Central memory CD8-positive, alpha-beta T cell (primary cell): ENCODE results near the gene SPTB.

Experiments
- ATAC-seq: fragments of 150-1000 bp; cut with Tn5 transposase; replicated peaks from 2 replicates; pipeline ENCODE4 v1.10.0; 2022; ENCODE audit warnings: mild to moderate bottlenecking, moderate FRiP score, moderate number of reproducible peaks; ENCODE audit not compliant: poor library complexity, severe bottlenecking; ENCODE audit errors: extremely low read depth
- DNase-seq, 2 donors: peaks; one replicate each; pipeline ENCODE4 v3.0.0; 2021; ENCODE audit warnings: low spot score in 2 of 2
- H3K27ac Mint-ChIP-seq: one replicate; pipeline ENCODE4 v1.8.0; 2022; ENCODE audit warnings: low read depth, mild to moderate bottlenecking, moderate library complexity, mixed read lengths
- H3K27me3 Mint-ChIP-seq: one replicate; pipeline ENCODE4 v1.8.0; 2022; ENCODE audit warnings: mixed read lengths
- H3K36me3 Mint-ChIP-seq: one replicate; pipeline ENCODE4 v1.8.0; 2022; ENCODE audit warnings: mild to moderate bottlenecking, moderate library complexity, mixed read lengths; ENCODE audit not compliant: insufficient read depth
- H3K4me1 Mint-ChIP-seq: one replicate; pipeline ENCODE4 v1.8.0; 2022; ENCODE audit warnings: mixed read lengths
- H3K4me3 Mint-ChIP-seq: one replicate; pipeline ENCODE4 v1.8.0; 2022; ENCODE audit warnings: mild to moderate bottlenecking, moderate library complexity, mixed read lengths
- H3K9me3 Mint-ChIP-seq: one replicate; pipeline ENCODE4 v1.8.0; 2022; ENCODE audit warnings: mixed read lengths

Gene SPTB

DNA sequence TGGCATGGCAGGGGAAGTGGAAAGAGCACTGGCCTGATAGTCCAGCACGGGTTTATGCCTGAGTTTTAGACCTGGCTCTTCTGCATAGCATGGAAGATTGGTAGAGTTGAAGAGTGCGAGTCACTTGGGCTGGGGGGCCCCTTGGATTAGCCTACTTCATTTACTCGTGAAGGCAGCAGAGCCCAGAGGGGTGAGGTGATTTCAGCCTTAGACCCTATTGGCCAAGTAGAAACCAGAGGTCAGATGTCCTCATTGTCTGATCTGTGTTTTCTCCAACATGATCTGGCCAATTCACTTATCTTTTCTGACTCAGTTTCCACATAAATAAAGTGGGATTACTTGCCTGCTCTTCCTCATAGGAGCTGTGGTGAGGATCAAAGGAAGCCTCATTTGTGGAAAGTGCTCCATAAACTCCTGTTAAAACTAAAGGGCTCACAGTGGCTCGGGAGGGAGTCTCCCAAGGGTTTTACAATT, 173.6 kb downstream of the SPTB start:
- peaks cover 62% of the 10 kb centered on the region for H3K4me1 Mint-ChIP-seq
- DNase-seq, result no peak
- peak overlapping the region; percentile 80 for H3K4me3 Mint-ChIP-seq
- H3K9me3 Mint-ChIP-seq, result no peaks in the 10 kb centered on the region
- ATAC-seq, result no peak
- H3K27ac Mint-ChIP-seq, result peak overlapping the region; percentile 84
- peaks cover 28% of the 10 kb centered on the region for H3K27me3 Mint-ChIP-seq
- peaks cover 6% of the 10 kb centered on the region for H3K36me3 Mint-ChIP-seq

DNA sequence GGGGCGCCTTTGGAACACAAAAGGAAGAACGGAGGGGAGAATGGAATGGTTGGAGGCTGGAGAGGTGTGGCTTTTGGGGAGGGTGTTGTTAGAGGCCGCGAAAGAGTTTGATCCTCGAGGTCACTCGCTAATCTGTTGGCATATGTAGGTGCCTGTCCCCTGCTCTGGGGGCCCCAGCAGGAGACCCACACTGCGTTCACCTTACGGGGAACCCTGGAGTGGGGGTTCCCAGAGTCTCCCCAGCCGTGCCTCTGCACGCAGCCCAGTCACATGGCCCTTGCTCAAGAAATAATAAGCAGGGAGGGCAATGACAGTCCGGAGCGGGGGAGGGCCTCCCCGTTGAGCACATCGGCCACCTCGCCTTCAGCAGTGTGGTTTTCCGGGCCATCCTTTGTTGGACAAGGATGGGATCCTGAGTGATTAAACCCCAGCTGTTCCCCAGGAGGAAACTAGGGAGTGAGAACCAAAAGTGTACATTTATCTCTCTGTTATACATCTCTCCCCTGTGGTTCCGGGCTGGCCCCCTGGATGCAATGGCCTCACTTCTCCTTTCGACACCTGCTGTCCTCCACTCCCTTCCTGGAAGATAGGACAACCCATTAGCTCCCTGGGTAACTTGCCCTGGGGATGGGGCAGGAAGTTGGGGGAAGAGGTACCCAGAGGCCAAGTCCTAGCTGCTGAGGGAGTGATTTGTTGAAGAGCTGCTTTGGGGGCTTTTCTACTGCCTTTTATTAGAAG, 174.2 kb downstream of the SPTB start:
- H3K27ac Mint-ChIP-seq, result peak overlapping the region; percentile 84
- peaks cover 6% of the 10 kb centered on the region for H3K36me3 Mint-ChIP-seq

DNA sequence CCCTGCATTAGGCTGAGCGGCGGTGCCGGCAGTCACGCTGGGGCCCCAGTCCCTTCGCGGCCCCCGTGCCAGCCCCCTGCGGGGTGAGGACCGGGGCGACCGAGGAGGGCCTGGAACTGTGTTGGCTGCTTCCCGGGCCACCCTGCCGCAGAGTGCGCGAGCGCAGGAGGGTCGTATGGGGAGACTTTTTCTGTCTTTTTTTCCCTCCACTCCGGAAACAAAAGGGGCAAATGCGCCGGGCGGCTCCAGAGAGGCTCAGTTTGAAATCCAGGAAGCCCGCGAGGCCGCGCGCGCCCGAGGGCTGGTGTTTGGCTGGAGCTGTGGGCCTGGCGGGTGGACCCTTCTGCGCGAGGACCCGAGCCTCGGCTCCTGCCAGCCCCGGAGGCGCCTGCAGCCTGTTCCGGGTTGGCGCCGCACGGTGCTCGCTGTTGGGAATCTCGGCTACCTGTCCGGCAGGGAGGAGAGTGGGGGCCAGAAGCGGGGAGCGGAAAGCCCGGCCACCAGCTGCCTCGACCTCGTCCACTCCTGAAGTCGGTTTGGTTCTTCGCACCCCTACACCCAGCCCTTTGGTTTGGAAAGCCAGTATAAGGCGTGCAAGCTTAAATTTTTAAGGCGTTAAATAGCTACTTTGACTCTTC, 174.8 kb downstream of the SPTB start:
- Mint-ChIP-seq H3K4me3 (peak overlapping the region; percentile 80), H3K9me3 (no peaks in the 10 kb centered on the region), H3K4me1 (peaks cover 56% of the 10 kb centered on the region), H3K36me3 (peaks cover 5% of the 10 kb centered on the region), H3K27me3 (peaks cover 28% of the 10 kb centered on the region), H3K27ac (peak overlapping the region; percentile 84)
- DNase-seq, result no peak
- ATAC-seq, result no peak

More for the DNA sequence above, 174.2 kb downstream of the SPTB start:
- no peaks in the 10 kb centered on the region for H3K9me3 Mint-ChIP-seq
- H3K27me3 Mint-ChIP-seq, result peaks cover 28% of the 10 kb centered on the region
- peaks cover 62% of the 10 kb centered on the region for H3K4me1 Mint-ChIP-seq
- ATAC-seq (no peak), DNase-seq (no peak)
- H3K4me3 Mint-ChIP-seq, result peak overlapping the region; percentile 80

DNA sequence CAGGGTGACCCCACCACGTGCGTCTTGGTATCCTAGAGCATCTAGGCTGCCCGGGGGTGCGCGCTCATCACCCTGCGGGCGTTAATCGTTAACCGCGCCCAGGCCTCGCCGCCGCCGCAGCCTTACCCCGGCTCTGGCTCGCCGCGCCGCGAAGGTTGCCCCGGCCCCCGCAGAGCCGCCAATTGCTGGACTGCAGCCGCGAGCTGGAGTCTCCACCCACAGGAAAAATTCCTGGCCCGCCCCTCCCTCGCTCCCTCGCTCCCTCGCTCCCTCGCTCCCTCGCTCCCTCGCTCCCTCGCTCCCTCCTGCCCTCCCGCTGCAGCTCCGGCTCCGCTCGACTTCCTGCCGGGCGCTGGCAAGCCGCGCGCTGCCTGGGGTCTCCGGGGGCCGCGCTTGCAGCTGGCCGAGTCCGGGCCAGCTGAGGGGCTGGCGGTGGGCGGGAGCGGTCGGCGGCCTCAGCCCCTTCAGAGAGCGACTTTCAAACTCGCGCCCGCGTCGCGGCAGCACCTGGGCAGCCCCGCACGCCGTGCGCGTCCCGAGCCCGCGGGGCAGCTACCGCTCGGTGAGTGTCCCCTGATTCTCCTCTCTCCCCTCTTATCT, 175.5 kb downstream of the SPTB start, which contains the start of gene PLEKHG3:
PLEKHG3 (plus strand) TSS at position 282 of the 600 bp plus-strand sequence. CDS start 23,208 bp downstream, outside the sequence.
- peak within 1 kb of the TSS; percentile 84 for H3K27ac Mint-ChIP-seq
- DNase-seq (no peak), ATAC-seq (peak; percentile 44)
- peaks cover 51% of the 10 kb centered on the region for H3K4me1 Mint-ChIP-seq
- peaks cover 28% of the 10 kb centered on the region for H3K27me3 Mint-ChIP-seq
- H3K36me3 Mint-ChIP-seq, result peaks cover 5% of the 10 kb centered on the region
- peak within 1 kb of the TSS; percentile 80 for H3K4me3 Mint-ChIP-seq
- H3K9me3 Mint-ChIP-seq, result no peaks in the 10 kb centered on the region

DNA sequence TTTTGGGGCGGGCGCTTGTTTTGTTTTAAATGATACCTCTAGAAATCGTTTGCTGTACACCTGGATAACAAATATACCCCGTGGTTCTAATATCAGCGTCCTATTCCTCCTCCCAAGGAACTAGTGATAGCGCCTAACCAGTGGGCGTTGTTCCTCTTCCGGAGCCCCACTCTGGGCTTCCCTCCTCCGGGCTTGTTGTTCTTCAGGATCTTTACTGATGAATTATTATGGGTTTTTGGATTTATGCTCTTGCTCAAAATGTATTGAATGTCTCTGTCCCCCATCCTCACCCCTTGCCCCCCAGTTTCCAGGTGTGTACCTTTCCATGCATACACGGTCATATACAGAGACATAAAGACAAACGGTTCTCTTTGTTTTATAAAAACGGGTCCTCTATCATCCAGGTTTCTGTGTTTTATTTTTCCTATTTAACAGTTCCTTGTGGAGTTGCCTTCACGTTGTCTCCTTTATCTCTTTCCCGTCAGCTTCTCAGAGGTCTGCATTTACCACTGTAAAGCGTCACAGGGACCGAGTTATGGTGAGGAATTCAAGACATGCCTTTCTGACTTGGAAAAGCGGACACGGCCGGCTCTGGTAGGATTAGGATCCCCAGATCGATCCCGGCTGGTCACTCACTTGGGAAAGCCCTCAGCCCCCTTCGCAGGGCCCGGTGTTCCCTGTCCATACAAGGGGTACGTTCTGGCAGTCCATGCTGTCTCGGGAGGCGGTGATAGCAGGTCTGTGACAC, 176.1 kb downstream of the SPTB start:
- peak overlapping the region; percentile 80 for H3K4me3 Mint-ChIP-seq
- peaks cover 28% of the 10 kb centered on the region for H3K27me3 Mint-ChIP-seq
- peaks cover 2% of the 10 kb centered on the region for H3K36me3 Mint-ChIP-seq
- peak overlapping the region; percentile 27 for H3K27ac Mint-ChIP-seq
- ATAC-seq (no peak), DNase-seq (no peak)
- no peaks in the 10 kb centered on the region for H3K9me3 Mint-ChIP-seq
- peaks cover 44% of the 10 kb centered on the region for H3K4me1 Mint-ChIP-seq

DNA sequence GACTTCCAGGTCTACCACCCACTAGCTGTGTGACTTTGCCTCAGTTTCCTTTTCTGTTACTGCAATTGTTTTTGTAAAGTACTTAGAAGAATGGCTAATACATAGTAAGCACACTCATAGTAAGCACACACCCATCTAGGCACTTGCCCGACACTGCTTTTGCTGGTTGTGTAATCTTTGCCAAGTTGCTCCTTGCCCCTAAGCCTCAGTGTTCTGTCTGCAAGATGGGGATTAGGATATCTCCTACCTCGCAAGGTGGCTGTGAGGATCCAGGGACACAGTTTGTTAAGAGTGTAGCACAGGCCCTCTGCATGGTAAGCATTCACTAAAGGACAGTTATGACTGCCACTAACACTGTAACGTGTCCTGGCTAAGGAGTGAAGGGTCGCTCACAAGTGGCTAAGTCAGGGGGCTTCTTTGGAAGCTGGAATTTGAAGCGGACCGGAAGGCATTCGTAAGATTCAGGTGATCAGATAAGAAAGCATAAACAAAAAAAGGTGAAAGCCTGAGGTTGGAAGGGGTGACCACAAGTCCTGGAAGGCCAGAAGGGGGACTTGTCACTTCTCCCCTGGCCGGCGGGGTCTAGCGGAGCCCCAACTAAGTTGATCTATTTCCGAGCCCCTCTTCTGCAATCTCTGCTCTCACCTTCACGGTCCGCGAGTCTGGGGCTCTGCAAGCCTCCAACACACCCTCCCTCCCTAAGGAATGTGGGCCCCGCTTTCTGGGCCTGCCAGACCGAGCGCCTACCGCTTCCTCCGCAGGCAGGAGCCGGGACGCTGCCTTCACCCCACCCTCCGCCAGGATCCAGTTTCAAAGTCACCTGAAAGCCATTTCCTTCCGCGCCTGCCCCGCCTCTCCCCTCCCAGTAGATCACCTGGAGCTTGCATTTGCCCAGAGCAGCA, 177.0 kb downstream of the SPTB start:
- Mint-ChIP-seq H3K9me3 (no peaks in the 10 kb centered on the region), H3K27ac (no peak overlapping the region), H3K27me3 (peaks cover 28% of the 10 kb centered on the region), H3K4me3 (peak overlapping the region; percentile 80), H3K4me1 (peaks cover 44% of the 10 kb centered on the region), H3K36me3 (peaks cover 2% of the 10 kb centered on the region)
- no peak for DNase-seq
- peak; percentile 15 for ATAC-seq

DNA sequence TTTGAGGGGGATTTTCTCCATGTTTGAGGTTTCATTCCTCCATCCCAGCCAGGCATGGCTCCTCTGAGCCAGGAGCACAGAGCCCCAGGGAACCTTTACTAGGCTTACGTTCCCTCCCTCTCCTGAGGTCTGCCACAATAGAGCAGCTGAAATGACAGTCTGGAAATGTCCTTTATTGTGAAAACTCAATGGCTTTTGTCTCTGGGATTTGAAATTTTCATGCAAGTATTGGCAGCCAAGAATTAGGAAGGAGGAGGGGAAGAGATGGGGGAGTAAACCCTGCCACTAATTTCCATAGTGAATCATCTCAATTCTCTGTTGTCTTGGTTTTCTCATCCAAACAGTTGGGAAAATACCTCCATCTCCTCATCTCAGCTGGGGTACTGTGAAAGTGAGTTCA, 178.0 kb downstream of the SPTB start:
- no peak for DNase-seq
- peaks cover 2% of the 10 kb centered on the region for H3K36me3 Mint-ChIP-seq
- no peak for ATAC-seq
- H3K4me3 Mint-ChIP-seq, result no peak overlapping the region
- H3K27me3 Mint-ChIP-seq, result peaks cover 28% of the 10 kb centered on the region
- H3K9me3 Mint-ChIP-seq, result no peaks in the 10 kb centered on the region
- peaks cover 45% of the 10 kb centered on the region for H3K4me1 Mint-ChIP-seq
- H3K27ac Mint-ChIP-seq, result no peak overlapping the region

DNA sequence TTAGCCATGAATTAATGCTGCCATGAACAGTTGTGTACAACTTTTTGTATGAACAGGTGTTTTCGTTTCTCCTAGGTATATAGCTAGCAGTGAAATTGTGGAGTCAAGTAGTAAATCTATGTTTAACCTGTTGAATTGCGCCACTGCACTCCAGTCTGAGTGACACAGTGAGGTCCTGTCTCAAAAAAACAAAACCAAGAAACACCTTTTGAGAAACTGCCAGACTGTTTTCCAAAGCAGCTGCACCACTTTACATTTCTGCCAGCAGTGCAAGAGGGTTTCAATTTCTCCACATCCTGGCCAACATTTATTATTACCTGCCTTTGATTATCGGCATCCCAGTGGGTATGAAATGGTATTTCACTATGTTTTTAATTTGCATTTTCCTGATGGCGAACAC, 178.8 kb downstream of the SPTB start:
- no peak overlapping the region for H3K27ac Mint-ChIP-seq
- peaks cover 45% of the 10 kb centered on the region for H3K4me1 Mint-ChIP-seq
- no peak for DNase-seq
- H3K4me3 Mint-ChIP-seq, result no peak overlapping the region
- peaks cover 25% of the 10 kb centered on the region for H3K27me3 Mint-ChIP-seq
- H3K9me3 Mint-ChIP-seq, result no peaks in the 10 kb centered on the region
- no peak for ATAC-seq
- H3K36me3 Mint-ChIP-seq, result peaks cover 2% of the 10 kb centered on the region

DNA sequence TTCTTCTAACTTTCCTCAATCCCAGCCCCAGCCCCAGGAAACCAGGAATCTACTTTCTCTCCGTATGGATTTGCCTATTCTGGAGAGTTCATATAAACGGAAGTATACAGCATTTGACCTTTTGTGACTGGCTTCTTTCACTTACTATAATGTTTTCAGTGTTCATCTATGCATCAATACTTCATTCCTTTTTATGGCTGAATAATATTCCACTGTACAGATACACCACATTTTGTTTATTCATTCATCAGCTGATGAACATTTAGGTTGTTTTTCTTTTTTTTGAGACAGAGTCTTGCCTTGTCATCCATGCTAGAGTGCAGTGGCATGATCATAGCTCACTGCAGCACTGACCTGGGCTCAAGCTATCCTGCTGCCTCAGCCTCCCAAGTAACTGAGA, 179.4 kb downstream of the SPTB start:
- Mint-ChIP-seq H3K27ac (no peak overlapping the region), H3K27me3 (peaks cover 19% of the 10 kb centered on the region), H3K4me1 (peaks cover 39% of the 10 kb centered on the region), H3K9me3 (no peaks in the 10 kb centered on the region), H3K4me3 (no peak overlapping the region), H3K36me3 (peaks cover 2% of the 10 kb centered on the region)
- DNase-seq (no peak), ATAC-seq (no peak)

DNA sequence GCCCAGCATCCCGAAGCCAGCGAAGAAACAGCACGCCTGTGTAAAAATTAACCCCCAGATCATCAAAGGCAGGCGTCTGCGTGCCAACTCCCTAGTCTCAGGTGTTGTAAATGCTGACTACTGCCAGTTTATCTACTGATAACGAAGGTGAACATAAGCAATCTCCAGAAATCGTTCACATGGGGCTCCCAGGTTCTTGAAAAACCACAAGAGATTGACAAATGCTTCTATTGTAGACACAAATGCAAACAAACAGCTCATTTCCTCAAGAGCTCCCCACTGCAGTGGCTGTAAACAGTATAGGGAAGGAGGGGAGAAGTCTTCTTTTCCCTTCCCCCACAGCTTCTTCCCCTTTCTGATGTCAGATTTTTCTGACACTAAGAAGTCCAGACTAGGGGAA, 180.8 kb downstream of the SPTB start:
- ATAC-seq (no peak), DNase-seq (no peak)
- H3K4me1 Mint-ChIP-seq, result peaks cover 36% of the 10 kb centered on the region
- no peaks in the 10 kb centered on the region for H3K9me3 Mint-ChIP-seq
- H3K4me3 Mint-ChIP-seq, result no peak overlapping the region
- peaks cover 17% of the 10 kb centered on the region for H3K27me3 Mint-ChIP-seq
- H3K36me3 Mint-ChIP-seq, result peaks cover 2% of the 10 kb centered on the region
- no peak overlapping the region for H3K27ac Mint-ChIP-seq

DNA sequence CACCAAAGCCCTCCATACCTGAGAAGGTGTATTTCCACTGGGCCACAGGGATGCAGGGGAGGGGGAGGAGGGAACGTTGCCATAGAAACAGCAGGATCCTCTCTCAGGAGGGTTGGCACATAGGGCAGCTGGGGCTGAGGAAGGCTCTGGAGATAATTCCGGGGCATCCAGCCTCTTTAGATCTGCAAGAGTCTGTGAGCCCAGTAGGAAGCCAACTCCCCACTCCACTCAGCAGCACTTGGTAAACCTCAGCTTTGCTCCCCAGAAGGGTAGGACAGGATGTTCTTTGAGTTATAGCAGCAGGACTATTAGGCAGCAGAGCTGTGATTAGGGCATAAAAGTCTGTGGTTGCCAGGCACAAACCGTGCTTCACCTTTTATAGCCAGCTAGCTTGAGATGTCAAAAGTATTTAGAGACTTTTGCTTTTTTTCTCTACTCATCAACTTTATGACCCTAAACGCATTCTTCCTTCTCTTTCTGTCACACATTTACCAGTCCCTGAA, 183.3 kb downstream of the SPTB start:
- Mint-ChIP-seq H3K27me3 (no peaks in the 10 kb centered on the region), H3K9me3 (no peaks in the 10 kb centered on the region), H3K4me1 (peaks cover 21% of the 10 kb centered on the region), H3K36me3 (no peaks in the 10 kb centered on the region), H3K27ac (no peak overlapping the region), H3K4me3 (no peak overlapping the region)
- DNase-seq (no peak), ATAC-seq (peak; percentile 89)
